HCT116 (cell line): ENCODE results near the gene OR56A4.

ENCODE experiments used
- CBX3 ChIP-seq: IDR thresholded peaks from 2 replicates; pipeline ENCODE4 v1.6.1; 2012; ENCODE audit warnings: low read depth
- EGR1 ChIP-seq: IDR thresholded peaks from 2 replicates; pipeline ENCODE4 v1.6.1; 2012; ENCODE audit warnings: low read depth
- ELF1 ChIP-seq: IDR thresholded peaks from 2 replicates; pipeline ENCODE4 v1.6.1; 2012; ENCODE audit warnings: low read depth, borderline replicate concordance
- EZH2 ChIP-seq: fragments of 200-600 bp; sonication (generic); IDR thresholded peaks from 2 replicates; pipeline ENCODE4 v1.6.1; 2017; ENCODE audit warnings: antibody characterized with exemption, mixed run types
- EZH2phosphoT487 ChIP-seq: fragments of 200-600 bp; IDR thresholded peaks from 2 replicates; pipeline ENCODE4 v1.6.1; 2018; ENCODE audit warnings: antibody characterized with exemption, borderline replicate concordance
- FOSL1 ChIP-seq: IDR thresholded peaks from 2 replicates; pipeline ENCODE4 v1.6.1; 2012; ENCODE audit warnings: low read depth
- POLR2A ChIP-seq: IDR thresholded peaks from 2 replicates; pipeline ENCODE4 v1.7.0; 2011; ENCODE audit warnings: borderline replicate concordance; ENCODE audit not compliant: insufficient read depth, insufficient read length; ENCODE audit errors: extremely low read depth
- SP1 ChIP-seq: IDR thresholded peaks from 2 replicates; pipeline ENCODE4 v1.6.1; 2012; ENCODE audit warnings: low read depth
- TCF7L2 ChIP-seq: IDR thresholded peaks from 2 replicates; pipeline ENCODE4 v1.7.0; 2011; ENCODE audit warnings: borderline replicate concordance, inconsistent platforms; ENCODE audit not compliant: insufficient read depth, insufficient read length; ENCODE audit errors: extremely low read depth
- YY1 ChIP-seq: IDR thresholded peaks from 2 replicates; pipeline ENCODE4 v1.6.1; 2011; ENCODE audit warnings: low read length, low read depth, moderate library complexity, mild to moderate bottlenecking; ENCODE audit not compliant: insufficient replicate concordance; ENCODE audit errors: extremely low read depth
- ZNF274 ChIP-seq: fragments of 200-500 bp; sonication (Bioruptor generic); IDR thresholded peaks from 2 replicates; pipeline ENCODE4 v1.6.1; 2014; ENCODE audit warnings: mild to moderate bottlenecking, low read depth, low read length, inconsistent platforms
- TF ChIP-seq, protein P1 (sequence below), 3 experiments: fragments of 200-600 bp in 1 of 3; sonication (generic) in 1 of 3; IDR thresholded peaks in 2 of 3; conservative IDR thresholded peaks in 1 of 3; 2 replicates each; pipeline ENCODE4 v1.5.1; 2012 to 2017; ENCODE audit warnings: low read depth in 2 of 3, low read length in 2 of 3, antibody characterized with exemption in 1 of 3, borderline replicate concordance in 1 of 3, control low read depth in 1 of 3, mild to moderate bottlenecking in 1 of 3, mixed read lengths in 1 of 3, mixed run types in 1 of 3, moderate library complexity in 1 of 3; ENCODE audit not compliant: insufficient read depth in 1 of 3
- TF ChIP-seq, protein P2 (sequence below): IDR thresholded peaks from 2 replicates; pipeline ENCODE4 v1.6.1; 2012
- TF ChIP-seq, protein P3 (sequence below): IDR thresholded peaks from 2 replicates; pipeline ENCODE4 v1.6.1; 2011; ENCODE audit warnings: mild to moderate bottlenecking, low read length, moderate library complexity; ENCODE audit not compliant: insufficient replicate concordance; ENCODE audit errors: extremely low read depth

DNA sequence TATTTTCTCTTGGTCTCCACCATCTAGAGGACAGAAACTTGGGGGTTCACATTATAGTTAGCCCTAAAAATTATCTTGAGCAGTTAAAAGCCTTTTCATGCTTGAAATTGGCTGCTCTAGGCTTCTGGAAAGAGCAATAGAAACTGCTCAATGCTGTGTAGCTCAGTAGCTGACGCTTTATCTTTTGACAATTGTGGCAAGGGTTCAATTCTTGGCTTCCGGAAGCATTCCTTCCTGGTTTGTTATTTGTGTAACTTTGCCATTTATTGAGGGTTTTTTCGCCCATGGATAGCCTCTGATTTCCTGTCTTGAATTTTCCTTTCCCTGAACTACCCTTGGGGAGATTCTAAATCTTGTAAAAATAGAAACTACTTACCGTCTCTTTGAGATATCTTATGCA, 34.1 kb upstream of the OR56A4 start:
- TF ChIP-seq EZH2phosphoT487 (no peak), EZH2 (no peak), ZNF274 (no peak), YY1 (no peak), ELF1 (no peak), FOSL1 (no peak), CBX3 (no peak), EGR1 (no peak), POLR2A (no peak), SP1 (no peak), TCF7L2 (no peak)
- TF ChIP-seq, protein P1, sequence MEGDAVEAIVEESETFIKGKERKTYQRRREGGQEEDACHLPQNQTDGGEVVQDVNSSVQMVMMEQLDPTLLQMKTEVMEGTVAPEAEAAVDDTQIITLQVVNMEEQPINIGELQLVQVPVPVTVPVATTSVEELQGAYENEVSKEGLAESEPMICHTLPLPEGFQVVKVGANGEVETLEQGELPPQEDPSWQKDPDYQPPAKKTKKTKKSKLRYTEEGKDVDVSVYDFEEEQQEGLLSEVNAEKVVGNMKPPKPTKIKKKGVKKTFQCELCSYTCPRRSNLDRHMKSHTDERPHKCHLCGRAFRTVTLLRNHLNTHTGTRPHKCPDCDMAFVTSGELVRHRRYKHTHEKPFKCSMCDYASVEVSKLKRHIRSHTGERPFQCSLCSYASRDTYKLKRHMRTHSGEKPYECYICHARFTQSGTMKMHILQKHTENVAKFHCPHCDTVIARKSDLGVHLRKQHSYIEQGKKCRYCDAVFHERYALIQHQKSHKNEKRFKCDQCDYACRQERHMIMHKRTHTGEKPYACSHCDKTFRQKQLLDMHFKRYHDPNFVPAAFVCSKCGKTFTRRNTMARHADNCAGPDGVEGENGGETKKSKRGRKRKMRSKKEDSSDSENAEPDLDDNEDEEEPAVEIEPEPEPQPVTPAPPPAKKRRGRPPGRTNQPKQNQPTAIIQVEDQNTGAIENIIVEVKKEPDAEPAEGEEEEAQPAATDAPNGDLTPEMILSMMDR (IDR thresholded peaks at IDR 0.05 in 2 of 3, conservative IDR thresholded peaks at IDR 0.05 in 1 of 3; ENCODE audit: borderline replicate concordance in 1 of 3, insufficient read depth in 1 of 3, low read depth in 2 of 3, low read length in 2 of 3) = no peak
- TF ChIP-seq, protein P2, sequence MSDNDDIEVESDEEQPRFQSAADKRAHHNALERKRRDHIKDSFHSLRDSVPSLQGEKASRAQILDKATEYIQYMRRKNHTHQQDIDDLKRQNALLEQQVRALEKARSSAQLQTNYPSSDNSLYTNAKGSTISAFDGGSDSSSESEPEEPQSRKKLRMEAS = no peak
- TF ChIP-seq, protein P3, sequence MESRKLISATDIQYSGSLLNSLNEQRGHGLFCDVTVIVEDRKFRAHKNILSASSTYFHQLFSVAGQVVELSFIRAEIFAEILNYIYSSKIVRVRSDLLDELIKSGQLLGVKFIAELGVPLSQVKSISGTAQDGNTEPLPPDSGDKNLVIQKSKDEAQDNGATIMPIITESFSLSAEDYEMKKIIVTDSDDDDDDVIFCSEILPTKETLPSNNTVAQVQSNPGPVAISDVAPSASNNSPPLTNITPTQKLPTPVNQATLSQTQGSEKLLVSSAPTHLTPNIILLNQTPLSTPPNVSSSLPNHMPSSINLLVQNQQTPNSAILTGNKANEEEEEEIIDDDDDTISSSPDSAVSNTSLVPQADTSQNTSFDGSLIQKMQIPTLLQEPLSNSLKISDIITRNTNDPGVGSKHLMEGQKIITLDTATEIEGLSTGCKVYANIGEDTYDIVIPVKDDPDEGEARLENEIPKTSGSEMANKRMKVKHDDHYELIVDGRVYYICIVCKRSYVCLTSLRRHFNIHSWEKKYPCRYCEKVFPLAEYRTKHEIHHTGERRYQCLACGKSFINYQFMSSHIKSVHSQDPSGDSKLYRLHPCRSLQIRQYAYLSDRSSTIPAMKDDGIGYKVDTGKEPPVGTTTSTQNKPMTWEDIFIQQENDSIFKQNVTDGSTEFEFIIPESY = no peak
